HepG2 (cell line): Measurements from ENCODE around the gene PAN2. TPM values are rescaled to one million over a fixed set of nuclear protein-coding genes. Genes with fewer than 3 reads are reported as not detected.
A peak's percentile ranks its signal among the peaks of the same experiment; 100 is the strongest.

ENCODE experiments used
- ATRX ChIP-seq: sonication (generic); formaldehyde crosslinking; IDR thresholded peaks from 2 replicates; pipeline ENCODE4 v1.4.0; 2020; ENCODE audit warnings: missing genetic modification reagents, borderline replicate concordance
- DNMT1 ChIP-seq: sonication (generic); formaldehyde crosslinking; IDR thresholded peaks from 2 replicates; pipeline ENCODE4 v1.5.1; 2020; ENCODE audit warnings: mild to moderate bottlenecking, missing genetic modification reagents
- PAWR ChIP-seq: sonication (generic); formaldehyde crosslinking; IDR thresholded peaks from 2 replicates; pipeline ENCODE4 v1.4.0; 2020; ENCODE audit warnings: missing genetic modification reagents, mild to moderate bottlenecking, borderline replicate concordance
- POGK ChIP-seq: sonication (generic); formaldehyde crosslinking; conservative IDR thresholded peaks from 2 replicates; pipeline ENCODE4 v1.8.0; 2022; ENCODE audit warnings: mild to moderate bottlenecking, moderate library complexity, missing genetic modification reagents
- REXO4 ChIP-seq: sonication (generic); formaldehyde crosslinking; IDR thresholded peaks from 2 replicates; pipeline ENCODE4 v1.8.0; 2022; ENCODE audit warnings: missing genetic modification reagents, mild to moderate bottlenecking, borderline replicate concordance
- TMF1 ChIP-seq: sonication (generic); formaldehyde crosslinking; IDR thresholded peaks from 2 replicates; pipeline ENCODE4 v1.8.1; 2022; ENCODE audit warnings: low read depth, missing genetic modification reagents
- ZHX2 ChIP-seq, 2 experiments: sonication (generic) in 1 of 2; formaldehyde crosslinking in 1 of 2; IDR thresholded peaks; 2 replicates each; pipeline versions ENCODE4 v1.6.1 to v1.9.0; 2014 to 2022; ENCODE audit warnings: antibody characterized with exemption in 1 of 2, borderline replicate concordance in 1 of 2, inconsistent platforms in 1 of 2, low read depth in 1 of 2, missing genetic modification reagents in 1 of 2
- ZNF124 ChIP-seq: sonication (generic); formaldehyde crosslinking; IDR thresholded peaks from 2 replicates; pipeline ENCODE4 v1.4.0; 2020; ENCODE audit warnings: missing genetic modification reagents
- ZNF263 ChIP-seq: sonication (generic); formaldehyde crosslinking; IDR thresholded peaks from 2 replicates; pipeline ENCODE4 v1.4.0; 2020; ENCODE audit warnings: missing genetic modification reagents
- ZNF597 ChIP-seq: sonication (generic); formaldehyde crosslinking; IDR thresholded peaks from 2 replicates; pipeline ENCODE4 v1.5.0; 2020; ENCODE audit warnings: missing genetic modification reagents
- ZNF646 ChIP-seq: sonication (generic); formaldehyde crosslinking; IDR thresholded peaks from 2 replicates; pipeline ENCODE4 v1.9.0; 2021; ENCODE audit warnings: mild to moderate bottlenecking, missing genetic modification reagents
- polyA plus RNA-seq, 8 experiments: library from polyadenylated mRNA; depleted of rRNA in 3 of 8; stranded (reverse) in 7 of 8; unstranded in 1 of 8; fragments of >200 nt; fragmentation: Illumina TruSeq in 4 of 8; extraction: Trizol in 4 of 8; gene quantifications; 2 replicates each; pipeline versions ENCODE4 v1.2.1 to v1.2.3, GENCODE V29; 2011 to 2016; ENCODE audit warnings: low read depth in 4 of 8, missing spikeins in 1 of 8, mixed read lengths in 1 of 8; ENCODE audit not compliant: insufficient read depth in 1 of 8
- total RNA-seq, 5 experiments: library from RNA; depleted of rRNA; stranded (reverse); fragments of >200 nt; fragmentation: Illumina TruSeq; extraction: Trizol; gene quantifications; 2 replicates each; pipeline ENCODE4 v1.2.3, GENCODE V29; 2016; ENCODE audit warnings: low read depth in 1 of 5

Gene PAN2
- total and polyA plus RNA-seq, 2 of the 13 experiments (the other 11 are each of a cell fraction or from before 2014, with no cell fraction given) = 27.2 to 61.1 TPM

GRCh38 chr12:56315622-56316473 is 18.0 kb downstream of the PAN2 start, which contains the start of gene CNPY2 (continued):
- TF ChIP-seq ZNF646 (CRISPR knock-in tag) = 0 out of 2 replicates have a peak, but pooled peaks have one; percentile 24
- peak; percentile 69 for TF ChIP-seq ZNF263 (CRISPR knock-in tag)
- no peak for TF ChIP-seq ZHX2 (IDR thresholded peaks at IDR 0.05; ENCODE audit: low read depth)
- no peak for TF ChIP-seq ZHX2 (CRISPR knock-in tag; IDR thresholded peaks at IDR 0.05; ENCODE audit: borderline replicate concordance)
- TF ChIP-seq REXO4 = no peak
- TF ChIP-seq ZNF124 = no peak; the same call in 1 of the 2 replicates
- no peak for TF ChIP-seq ATRX (CRISPR knock-in tag)
- TF ChIP-seq POGK (CRISPR knock-in tag) = peak; percentile 97
- TF ChIP-seq DNMT1 (CRISPR knock-in tag) = no peak; the same call in 1 of the 2 replicates
- peak; percentile 74; the same call in 1 of the 2 replicates for TF ChIP-seq TMF1
- no peak for TF ChIP-seq PAWR
- peak; percentile 81; the same call in 1 of the 2 replicates for TF ChIP-seq ZNF597 (CRISPR knock-in tag)
